NOMO-1 treated with DMSO at 0.1 percent for 48 hours (cell line): ENCODE results near the gene HYCC1.
"Not testable (repeated sequence)": the region's sequence is repeated elsewhere in the genome, so short reads cannot be mapped to it uniquely, and the experiment has no call there.

Source experiments
- DNase-seq: peaks from one replicate; lab custom pipeline; 2025; ENCODE audit not compliant: unreplicated experiment; lab: John Stamatoyannopoulos, UW

The HYCC1 gene

DNA sequence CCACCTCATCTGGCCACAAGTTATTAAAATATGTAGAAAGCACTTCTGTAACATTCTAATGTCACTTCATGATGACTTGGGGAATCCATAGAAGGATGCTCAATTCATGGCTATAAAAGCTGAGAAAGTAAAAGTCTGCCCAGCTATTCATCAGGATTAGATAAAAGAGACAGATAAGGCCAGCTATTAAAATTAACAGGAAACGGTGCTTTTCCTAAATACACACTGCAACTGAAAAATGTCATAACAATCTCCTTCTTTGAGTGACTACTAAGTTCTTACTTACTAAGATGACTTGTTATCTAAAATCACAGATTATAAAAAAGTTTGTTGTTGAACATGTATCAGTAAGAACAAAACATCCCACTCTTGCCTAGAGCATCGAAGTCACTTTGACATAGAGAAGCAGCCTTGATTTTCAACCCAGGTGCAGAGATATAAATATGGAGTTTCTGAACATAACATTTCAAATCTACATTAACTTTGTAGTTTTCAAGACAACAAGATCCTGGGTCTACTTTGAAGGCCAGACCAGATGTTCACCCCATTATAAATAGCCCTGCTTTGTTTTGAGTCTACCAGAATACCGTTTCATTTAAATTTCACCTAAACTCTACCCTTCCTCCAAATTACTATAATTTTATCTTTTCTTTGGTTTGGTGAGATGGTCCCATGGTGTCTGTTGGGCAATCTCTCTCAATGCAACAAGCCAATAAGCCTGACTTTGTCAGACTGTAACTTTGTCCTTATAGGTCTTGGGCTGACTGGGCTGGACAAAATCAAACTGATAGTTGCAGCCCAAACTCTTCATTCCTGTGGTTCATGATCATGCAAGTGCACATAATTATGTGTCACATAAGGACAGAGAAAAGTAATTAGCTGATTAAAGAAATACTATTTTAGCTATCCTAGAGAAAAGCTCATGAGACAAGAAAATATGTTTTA, 24.0 kb downstream of the HYCC1 start:
- no peak for DNase-seq

DNA sequence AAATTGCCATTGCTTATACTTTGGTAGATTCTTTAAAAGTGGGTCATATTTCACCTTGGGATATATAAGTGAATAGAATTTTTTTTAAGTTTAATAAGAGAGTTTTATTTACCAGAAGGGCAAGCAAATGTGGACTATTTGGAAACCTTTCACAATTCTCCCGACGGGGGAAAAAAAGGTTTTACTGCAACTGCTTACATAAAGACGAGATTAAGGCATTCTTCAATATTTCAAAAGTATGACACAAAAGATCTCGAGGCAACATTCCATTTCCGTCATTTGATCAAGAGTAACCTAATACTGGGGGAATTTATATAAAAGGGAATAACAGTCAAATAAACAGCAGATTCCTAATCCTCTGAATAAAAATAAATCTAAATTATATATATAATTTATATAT, 28.5 kb downstream of the HYCC1 start:
- no peak for DNase-seq

DNA sequence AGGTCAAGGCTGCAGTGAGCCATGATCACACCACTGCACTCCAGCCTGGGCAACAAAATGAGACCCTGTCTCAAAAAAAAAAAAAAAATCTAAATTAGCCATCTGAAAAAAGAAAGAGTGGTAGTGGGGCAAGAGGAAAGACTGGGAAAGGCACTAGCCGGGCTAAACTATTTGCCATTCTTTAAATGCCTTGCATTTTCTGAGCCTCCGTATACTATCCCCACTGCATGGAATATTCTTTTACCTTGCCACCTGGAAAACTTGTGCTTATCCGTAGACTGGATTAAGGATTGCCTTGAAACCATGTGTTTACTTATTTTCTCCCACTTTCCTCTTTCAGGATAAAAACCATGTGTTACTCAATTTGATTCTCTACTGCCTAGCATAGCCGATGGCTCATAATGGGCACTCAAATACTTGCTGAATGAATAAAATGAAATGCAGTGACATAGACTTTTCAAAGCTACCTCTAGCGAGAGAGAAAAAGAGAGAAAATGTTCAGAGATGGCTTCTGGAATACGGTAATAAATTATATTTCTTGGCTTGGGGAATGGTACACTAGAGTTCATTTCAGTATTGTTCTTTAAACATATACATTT, 30.6 kb downstream of the HYCC1 start:
- no peak for DNase-seq

DNA sequence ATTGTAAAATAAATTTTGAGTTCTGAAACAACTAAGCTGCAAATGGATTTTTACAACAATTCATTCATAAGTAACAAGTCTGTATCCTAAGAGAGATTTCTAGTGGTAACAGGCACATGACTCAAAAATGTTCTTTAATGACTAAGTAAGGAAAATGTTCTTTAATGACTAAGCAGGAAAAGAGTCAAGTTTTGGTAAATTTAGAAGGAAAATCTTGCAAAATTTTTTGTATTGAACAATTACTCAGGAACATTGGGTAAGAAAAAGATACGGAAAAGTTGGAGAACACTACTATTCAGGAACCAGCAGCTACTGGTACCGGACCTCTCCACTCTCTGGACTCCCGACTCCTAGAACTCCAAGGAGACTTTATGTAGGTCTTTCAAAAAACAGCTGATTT, 33.5 kb downstream of the HYCC1 start:
- no peak for DNase-seq

DNA sequence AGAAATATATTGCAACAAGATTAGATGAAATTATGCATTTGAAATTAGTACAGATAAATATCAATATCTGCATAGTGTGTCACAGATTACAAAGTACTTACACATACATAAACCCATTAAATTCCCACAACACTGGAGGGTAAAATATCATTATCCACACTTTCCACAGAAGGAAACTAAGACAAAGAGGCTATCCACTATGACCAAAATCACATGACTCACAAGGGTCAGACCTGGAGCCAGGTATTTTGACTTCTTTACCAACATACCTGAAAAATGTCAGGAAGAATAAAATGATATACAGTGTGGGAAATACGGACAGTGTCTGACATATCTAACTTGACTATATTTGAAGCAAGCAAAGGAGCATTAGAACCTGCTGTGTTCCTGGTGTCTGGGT, 34.1 kb downstream of the HYCC1 start:
- no peak for DNase-seq

DNA sequence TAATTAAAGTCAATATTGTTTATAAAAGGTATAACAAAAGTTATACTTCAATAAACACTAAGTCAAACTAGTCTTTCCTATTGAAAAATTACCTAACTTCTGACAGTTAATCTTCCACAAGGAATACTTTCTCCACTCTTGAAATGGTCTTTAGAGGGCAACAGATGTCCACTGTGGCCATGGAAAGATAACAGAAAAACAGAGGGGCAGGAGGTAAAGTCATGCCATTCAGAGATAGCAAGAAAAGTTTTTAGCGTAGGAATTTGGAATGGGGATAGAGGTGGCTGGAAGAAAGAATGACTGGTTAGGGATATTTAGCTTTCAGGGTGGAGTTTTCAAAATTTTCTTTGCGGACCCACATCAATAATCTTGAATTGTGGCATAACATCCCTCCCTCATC, 34.7 kb downstream of the HYCC1 start:
- no peak for DNase-seq

DNA sequence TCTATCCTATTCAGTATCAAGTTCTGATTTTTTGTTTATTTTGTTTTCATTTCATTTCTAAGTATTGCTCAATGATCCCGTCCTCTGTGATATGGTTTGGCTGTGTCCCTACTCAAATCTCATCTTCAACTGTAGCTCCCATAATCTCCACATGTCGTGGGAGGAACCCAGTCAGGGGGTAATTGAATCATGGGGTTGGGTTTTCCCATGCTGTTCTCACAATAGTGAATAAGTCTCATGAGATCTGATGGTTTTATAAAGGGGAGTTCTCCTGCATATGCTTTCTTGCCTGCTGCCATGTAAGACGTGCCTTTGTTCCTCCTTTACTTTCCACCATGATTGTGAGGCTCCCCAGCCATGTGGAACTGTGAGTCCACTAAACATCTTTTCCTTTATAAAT, 39.3 kb downstream of the HYCC1 start:
- DNase-seq, result not testable (repeated sequence)

DNA sequence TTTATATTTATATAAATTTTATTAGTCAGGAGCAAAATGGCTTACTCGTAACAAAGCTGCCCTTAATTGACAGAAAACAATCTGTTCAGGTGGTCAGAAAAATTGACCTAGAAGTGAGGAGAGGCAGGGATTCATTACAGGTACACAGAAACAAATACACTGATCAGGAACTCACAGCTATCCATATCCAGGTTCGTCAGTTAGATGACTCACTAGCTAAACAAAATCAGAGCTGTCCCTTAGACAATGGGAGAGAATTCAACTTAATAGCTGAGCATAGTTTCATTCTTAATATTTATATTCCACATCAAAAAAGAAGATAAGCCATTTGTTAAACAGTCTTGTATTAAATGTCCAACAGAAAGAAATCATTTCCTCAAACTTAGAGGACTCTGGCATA, 41.7 kb downstream of the HYCC1 start:
- no peak for DNase-seq

DNA sequence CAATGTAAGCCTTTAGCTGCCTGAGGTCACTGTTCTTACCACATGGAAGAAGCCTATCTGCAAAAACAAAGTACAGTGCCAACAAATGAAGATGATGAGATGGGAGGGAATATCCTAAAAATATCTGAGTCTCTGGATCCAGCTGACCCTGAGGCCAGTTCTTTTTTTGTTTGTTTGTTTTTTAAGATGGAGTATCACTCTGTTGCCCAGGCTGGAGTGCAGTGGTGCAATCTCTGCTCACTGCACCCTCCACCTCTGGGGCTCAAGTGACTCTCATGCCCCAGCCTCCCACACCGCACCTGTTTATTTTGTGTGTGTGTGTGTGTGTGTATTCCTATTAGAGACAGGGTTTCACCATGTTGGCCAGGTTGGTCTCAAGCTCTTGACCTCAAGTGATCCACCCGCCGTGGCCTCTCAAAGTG, 44.9 kb downstream of the HYCC1 start:
- no peak for DNase-seq
